Osteoblast (primary cell): ENCODE measurements around the gene TMEM132A. TPM values are rescaled to one million over a fixed set of nuclear protein-coding genes. Genes with fewer than 3 reads are reported as not detected.
"Not testable (repeated sequence)": the region's sequence is repeated elsewhere in the genome, so short reads cannot be mapped to it uniquely, and the experiment has no call there.

Experiments
- DNase-seq: peaks from one replicate; pipeline ENCODE4 v3.0.0; 2011; ENCODE audit warnings: low spot score, mixed read lengths; ENCODE audit not compliant: insufficient read length; ENCODE audit errors: missing footprints
- H2AFZ ChIP-seq: 2 replicates; pipeline ENCODE4 v1.6.0; 2011; ENCODE audit warnings: mild to moderate bottlenecking, low read length
- H3K27ac ChIP-seq: 2 replicates; pipeline ENCODE4 v1.5.1; 2011; ENCODE audit warnings: mild to moderate bottlenecking, low read depth, low read length, moderate library complexity
- H3K27me3 ChIP-seq: 2 replicates; pipeline ENCODE4 v1.6.0; 2012; ENCODE audit warnings: mild to moderate bottlenecking, control low read depth, inconsistent platforms, low read length, moderate library complexity; ENCODE audit not compliant: insufficient read depth
- H3K36me3 ChIP-seq: 2 replicates; pipeline ENCODE4 v1.5.1; 2011; ENCODE audit warnings: mild to moderate bottlenecking, low read length, control low read depth, moderate library complexity; ENCODE audit not compliant: insufficient read depth
- H3K4me1 ChIP-seq: 2 replicates; pipeline ENCODE4 v1.5.1; 2011; ENCODE audit warnings: mild to moderate bottlenecking, low read length, control low read depth, moderate library complexity; ENCODE audit not compliant: insufficient read depth
- H3K4me2 ChIP-seq: 2 replicates; pipeline ENCODE4 v1.6.0; 2011; ENCODE audit warnings: mild to moderate bottlenecking, low read length; ENCODE audit not compliant: insufficient read depth
- H3K4me3 ChIP-seq: fragments of 200-600 bp; sonication (generic); 3 replicates; pipeline ENCODE4 v1.5.1; 2012; ENCODE audit warnings: mild to moderate bottlenecking, low read length, inconsistent platforms; ENCODE audit not compliant: insufficient read depth
- H3K79me2 ChIP-seq: 2 replicates; pipeline ENCODE4 v1.6.0; 2012; ENCODE audit warnings: mild to moderate bottlenecking, low read length, control low read depth, inconsistent platforms; ENCODE audit not compliant: insufficient read depth
- H3K9me3 ChIP-seq: 2 replicates; pipeline ENCODE4 v1.5.1; 2011; ENCODE audit warnings: low read depth, low read length, control low read depth
- H4K20me1 ChIP-seq: 2 replicates; pipeline ENCODE4 v1.6.0; 2012; ENCODE audit warnings: mild to moderate bottlenecking, low read length, control low read depth; ENCODE audit not compliant: insufficient read depth
- CTCF ChIP-seq: IDR thresholded peaks from 2 replicates; pipeline ENCODE4 v1.5.1; 2011; ENCODE audit warnings: mild to moderate bottlenecking, low read depth, low read length, moderate library complexity; ENCODE audit errors: extremely low read depth
- total RNA-seq: library from RNA; depleted of rRNA; stranded (reverse); fragments of >200 nt; gene quantifications from 2 replicates; pipeline ENCODE4 v1.2.3, GENCODE V29; 2012

TMEM132A gene
- total RNA-seq, 1 donor = 19.5 TPM

GRCh38 chr11:60970890-60971289 lies 46.6 kb downstream of the TMEM132A start:
- no peak for DNase-seq
- no peak overlapping the region for H3K4me3 ChIP-seq
- H3K36me3 ChIP-seq = no peaks in the 10 kb centered on the region
- no peak for TF ChIP-seq CTCF
- no peaks in the 10 kb centered on the region for H4K20me1 ChIP-seq
- no peaks in the 10 kb centered on the region for H3K79me2 ChIP-seq
- H2AFZ ChIP-seq = no peak overlapping the region
- no peaks in the 10 kb centered on the region for H3K9me3 ChIP-seq
- H3K27ac ChIP-seq = no peak overlapping the region
- no peak overlapping the region for H3K4me2 ChIP-seq
- no peaks in the 10 kb centered on the region for H3K4me1 ChIP-seq
- peaks cover 15% of the 10 kb centered on the region for H3K27me3 ChIP-seq

- no peak for TF ChIP-seq CTCF
- no peak within 1 kb of the TSS for H3K4me2 ChIP-seq
- no peaks in the 10 kb centered on the region for H4K20me1 ChIP-seq
- no peaks in the 10 kb centered on the region for H3K4me1 ChIP-seq
- peaks cover 13% of the 10 kb centered on the region for H3K27me3 ChIP-seq
- no peaks in the 10 kb centered on the region for H3K79me2 ChIP-seq
- no peak for DNase-seq
- no peak within 1 kb of the TSS for H2AFZ ChIP-seq
- no peak within 1 kb of the TSS for H3K27ac ChIP-seq
- no peaks in the 10 kb centered on the region for H3K9me3 ChIP-seq
- no peak within 1 kb of the TSS for H3K4me3 ChIP-seq
- H3K36me3 ChIP-seq = no peaks in the 10 kb centered on the region
Observed at GRCh38 chr11:60971520-60971919, 47.3 kb downstream of the TMEM132A start, which contains the start of gene CD6. CD6 (plus strand) TSS chr11:60971680; CDS start chr11:60971866, 186 bp downstream.

GRCh38 chr11:60972182-60973030 lies 48.1 kb downstream of the TMEM132A start:
- Histone ChIP-seq H2AFZ (no peak overlapping the region), H3K4me3 (no peak overlapping the region), H3K4me2 (no peak overlapping the region), H3K27me3 (peaks cover 4% of the 10 kb centered on the region), H3K79me2 (no peaks in the 10 kb centered on the region), H4K20me1 (no peaks in the 10 kb centered on the region), H3K36me3 (no peaks in the 10 kb centered on the region), H3K4me1 (no peaks in the 10 kb centered on the region), H3K9me3 (no peaks in the 10 kb centered on the region), H3K27ac (no peak overlapping the region)
- no peak for TF ChIP-seq CTCF
- DNase-seq = no peak

DNA sequence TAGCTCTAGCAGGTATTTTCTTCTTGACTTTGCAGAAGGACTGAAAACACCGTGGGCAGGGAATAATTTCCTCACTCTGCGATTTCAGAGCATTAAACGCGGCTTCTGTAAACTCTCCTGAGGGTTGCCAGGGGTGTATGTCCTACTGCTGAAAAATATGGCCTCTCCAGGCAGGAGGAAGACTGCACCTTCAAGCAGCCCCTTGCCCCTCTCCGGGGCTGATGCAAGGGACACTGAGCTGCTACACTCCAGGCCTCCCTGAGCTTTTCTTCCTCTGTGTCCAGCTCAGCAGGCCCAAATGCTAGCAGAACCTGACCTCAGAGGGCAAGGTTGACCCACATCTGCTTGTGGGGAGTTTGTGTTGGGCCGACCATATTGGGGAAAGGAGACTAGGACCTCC lies 49.4 kb downstream of the TMEM132A start:
- Histone ChIP-seq H3K36me3 (no peaks in the 10 kb centered on the region), H3K4me2 (no peak overlapping the region), H3K79me2 (no peaks in the 10 kb centered on the region), H3K9me3 (no peaks in the 10 kb centered on the region), H3K27ac (no peak overlapping the region), H3K4me3 (no peak overlapping the region), H4K20me1 (no peaks in the 10 kb centered on the region), H3K27me3 (peaks cover 8% of the 10 kb centered on the region), H2AFZ (no peak overlapping the region), H3K4me1 (no peaks in the 10 kb centered on the region)
- no peak for DNase-seq
- no peak for TF ChIP-seq CTCF

- H2AFZ ChIP-seq, H3K4me2 ChIP-seq, H3K36me3 ChIP-seq, H3K4me3 ChIP-seq, H3K79me2 ChIP-seq, H4K20me1 ChIP-seq, DNase-seq, H3K27me3 ChIP-seq, H3K27ac ChIP-seq, H3K4me1 ChIP-seq, H3K9me3 ChIP-seq: not testable (repeated sequence)
Observed at GRCh38 chr11:60974316-60974715, 50.1 kb downstream of the TMEM132A start.
